HepG2 (cell line): ENCODE measurements around the gene TBC1D14. TPM values are rescaled to one million over a fixed set of nuclear protein-coding genes. Genes with fewer than 3 reads are reported as not detected.
A peak's percentile ranks its signal among the peaks of the same experiment; 100 is the strongest.

Experiments used
- BCL3 ChIP-seq: sonication (generic); formaldehyde crosslinking; IDR thresholded peaks from 2 replicates; pipeline ENCODE4 v1.5.1; 2020; ENCODE audit warnings: mild to moderate bottlenecking, missing genetic modification reagents, moderate library complexity
- CBX1 ChIP-seq: IDR thresholded peaks from one replicate; pipeline ENCODE4 v1.6.1; 2016; ENCODE audit warnings: antibody characterized with exemption, low read depth
- DRAP1 ChIP-seq: IDR thresholded peaks from 2 replicates; pipeline ENCODE4 v1.6.1; 2016; ENCODE audit warnings: missing genetic modification reagents, missing compliant biosample characterization
- GMEB2 ChIP-seq: IDR thresholded peaks from 2 replicates; pipeline ENCODE4 v1.6.1; 2016; ENCODE audit warnings: missing biosample characterization, missing genetic modification reagents, low read depth
- MED1 ChIP-seq: sonication (generic); formaldehyde crosslinking; IDR thresholded peaks from 2 replicates; pipeline ENCODE4 v1.4.0; 2020; ENCODE audit warnings: missing genetic modification reagents
- MIER2 ChIP-seq: IDR thresholded peaks from 2 replicates; pipeline ENCODE4 v1.6.1; 2016; ENCODE audit warnings: missing biosample characterization, missing genetic modification reagents
- NFIB ChIP-seq: sonication (generic); formaldehyde crosslinking; IDR thresholded peaks from 2 replicates; pipeline ENCODE4 v1.9.0; 2021; ENCODE audit warnings: missing genetic modification reagents, mild to moderate bottlenecking, borderline replicate concordance
- NFYB ChIP-seq: sonication (generic); formaldehyde crosslinking; IDR thresholded peaks from 2 replicates; pipeline ENCODE4 v1.4.0; 2020; ENCODE audit warnings: missing genetic modification reagents
- PITX1 ChIP-seq: sonication (generic); formaldehyde crosslinking; IDR thresholded peaks from 2 replicates; pipeline ENCODE4 v1.5.1; 2020; ENCODE audit warnings: mild to moderate bottlenecking, missing genetic modification reagents
- POLR2A ChIP-seq, 2 experiments: IDR thresholded peaks; 2 replicates each; pipeline ENCODE4 v1.6.1; 2011; ENCODE audit warnings: low read depth in 2 of 2, low read length in 2 of 2, mild to moderate bottlenecking in 1 of 2, moderate library complexity in 1 of 2; ENCODE audit not compliant: insufficient read depth in 1 of 2
- RXRB ChIP-seq: IDR thresholded peaks from 2 replicates; pipeline ENCODE4 v1.6.1; 2016; ENCODE audit warnings: borderline replicate concordance, missing genetic modification reagents, missing compliant biosample characterization
- SIN3B ChIP-seq: fragments of 150-350 bp; IDR thresholded peaks from 2 replicates; pipeline ENCODE4 v1.6.1; 2014; ENCODE audit warnings: low read length
- ZBTB25 ChIP-seq: IDR thresholded peaks from 2 replicates; pipeline ENCODE4 v1.6.1; 2018; ENCODE audit warnings: missing genetic modification reagents
- ZBTB34 ChIP-seq: sonication (generic); formaldehyde crosslinking; IDR thresholded peaks from 2 replicates; pipeline ENCODE4 v1.8.0; 2022; ENCODE audit warnings: mild to moderate bottlenecking, missing genetic modification reagents
- ZBTB8A ChIP-seq: sonication (generic); formaldehyde crosslinking; IDR thresholded peaks from 2 replicates; pipeline ENCODE4 v1.4.0; 2020; ENCODE audit warnings: mild to moderate bottlenecking, low read depth, missing genetic modification reagents, borderline replicate concordance
- ZFP36L1 ChIP-seq: sonication (generic); formaldehyde crosslinking; IDR thresholded peaks from 2 replicates; pipeline ENCODE4 v1.8.0; 2022; ENCODE audit warnings: mild to moderate bottlenecking, missing genetic modification reagents, moderate library complexity
- ZNF101 ChIP-seq: sonication (generic); formaldehyde crosslinking; IDR thresholded peaks from 2 replicates; pipeline ENCODE4 v1.4.0; 2020; ENCODE audit warnings: mild to moderate bottlenecking, low read depth, missing genetic modification reagents, borderline replicate concordance
- ZNF180 ChIP-seq: sonication (generic); formaldehyde crosslinking; IDR thresholded peaks from 2 replicates; pipeline ENCODE4 v1.4.0; 2020; ENCODE audit warnings: low read depth, missing genetic modification reagents, borderline replicate concordance
- ZNF230 ChIP-seq: sonication (generic); formaldehyde crosslinking; IDR thresholded peaks from 2 replicates; pipeline ENCODE4 v1.4.0; 2020; ENCODE audit warnings: mild to moderate bottlenecking, missing genetic modification reagents
- ZNF282 ChIP-seq: fragments of 450-650 bp; IDR thresholded peaks from 2 replicates; pipeline ENCODE4 v1.6.1; 2018; ENCODE audit not compliant: partially characterized antibody
- ZNF552 ChIP-seq: sonication (generic); formaldehyde crosslinking; IDR thresholded peaks from 2 replicates; pipeline ENCODE4 v1.9.0; 2022; ENCODE audit warnings: missing genetic modification reagents, mild to moderate bottlenecking, borderline replicate concordance
- ZNF660 ChIP-seq: sonication (generic); formaldehyde crosslinking; IDR thresholded peaks from 2 replicates; pipeline ENCODE4 v1.5.1; 2020; ENCODE audit warnings: mild to moderate bottlenecking, low read depth, missing genetic modification reagents, borderline replicate concordance
- ZNF772 ChIP-seq: sonication (generic); formaldehyde crosslinking; IDR thresholded peaks from 2 replicates; pipeline ENCODE4 v1.5.0; 2020; ENCODE audit warnings: mild to moderate bottlenecking, missing genetic modification reagents
- polyA plus RNA-seq, 8 experiments: library from polyadenylated mRNA; depleted of rRNA in 3 of 8; stranded (reverse) in 7 of 8; unstranded in 1 of 8; fragments of >200 nt; fragmentation: Illumina TruSeq in 4 of 8; extraction: Trizol in 4 of 8; gene quantifications; 2 replicates each; pipeline versions ENCODE4 v1.2.1 to v1.2.3, GENCODE V29; 2011 to 2016; ENCODE audit warnings: low read depth in 4 of 8, missing spikeins in 1 of 8, mixed read lengths in 1 of 8; ENCODE audit not compliant: insufficient read depth in 1 of 8
- total RNA-seq, 5 experiments: library from RNA; depleted of rRNA; stranded (reverse); fragments of >200 nt; fragmentation: Illumina TruSeq; extraction: Trizol; gene quantifications; 2 replicates each; pipeline ENCODE4 v1.2.3, GENCODE V29; 2016; ENCODE audit warnings: low read depth in 1 of 5

TBC1D14 gene
- total and polyA plus RNA-seq, 2 of the 13 experiments (the other 11 are each of a cell fraction or from before 2014, with no cell fraction given), result 29.5 to 46.5 TPM

GRCh38 chr4:7034262-7035081 lies 124.8 kb downstream of the TBC1D14 start (continued):
- TF ChIP-seq SIN3B, result 0 out of 2 replicates have a peak, but pooled peaks have one; percentile 40
- TF ChIP-seq ZNF772 (CRISPR knock-in tag), result peak; percentile 92
- peak; percentile 57; the same call in 1 of the 2 replicates for TF ChIP-seq ZBTB34 (CRISPR knock-in tag)
- TF ChIP-seq BCL3, result peak; percentile 71; the same call in 1 of the 2 replicates
- TF ChIP-seq NFYB (CRISPR knock-in tag), result peak; percentile 26; the same call in 1 of the 2 replicates
- TF ChIP-seq NFIB (CRISPR knock-in tag), result peak; percentile 94; the same call in 1 of the 2 replicates
- TF ChIP-seq ZNF101 (CRISPR knock-in tag), result 0 out of 2 replicates have a peak, but pooled peaks have one; percentile 48
- TF ChIP-seq POLR2A (IDR thresholded peaks at IDR 0.05; ENCODE audit: insufficient read depth in 1 of 2, low read depth in 2 of 2, low read length in 2 of 2), result peak in 1 of 2 experiments; percentile 67; a peak in 2 of 4 replicates
- TF ChIP-seq RXRB, result peak; percentile 70; the same call in 1 of the 2 replicates
- peak; percentile 37; the same call in 1 of the 2 replicates for TF ChIP-seq PITX1 (CRISPR knock-in tag)
- no peak for TF ChIP-seq ZBTB8A (CRISPR knock-in tag)
- TF ChIP-seq ZFP36L1 (CRISPR knock-in tag), result no peak
- peak; percentile 14; the same call in 1 of the 2 replicates for TF ChIP-seq DRAP1 (CRISPR knock-in tag)
- 0 out of 2 replicates have a peak, but pooled peaks have one; percentile 71 for TF ChIP-seq ZNF552 (CRISPR knock-in tag)
- TF ChIP-seq GMEB2 (CRISPR knock-in tag), result no peak
- TF ChIP-seq CBX1, result peak; percentile 57
- TF ChIP-seq ZNF282, result no peak
- no peak for TF ChIP-seq ZNF660 (CRISPR knock-in tag)
- TF ChIP-seq MED1 (CRISPR knock-in tag), result peak; percentile 70; the same call in 1 of the 2 replicates
- TF ChIP-seq MIER2 (CRISPR knock-in tag), result peak; percentile 29; the same call in 1 of the 2 replicates
- TF ChIP-seq ZNF180 (CRISPR knock-in tag), result peak; percentile 63; the same call in 1 of the 2 replicates
- TF ChIP-seq ZBTB25 (CRISPR knock-in tag), result peak; percentile 34; the same call in 1 of the 2 replicates
- peak; percentile 38; the same call in 1 of the 2 replicates for TF ChIP-seq ZNF230
